H9 (cell line): ENCODE data around the gene ZNF711. TPM values are rescaled to one million over a fixed set of nuclear protein-coding genes. Genes with fewer than 3 reads are reported as not detected.

Source experiments
- DNase-seq: peaks from one replicate; pipeline ENCODE4 v3.0.0-alpha.2; 2017
- H2AFZ ChIP-seq: one replicate; pipeline ENCODE4 v1.6.1; 2013; ENCODE audit warnings: mild to moderate bottlenecking, low read length, control low read depth, moderate library complexity
- H2AK5ac ChIP-seq: 2 replicates; pipeline ENCODE4 v1.6.1; 2013; ENCODE audit warnings: low read length, control low read depth, mixed read lengths; ENCODE audit not compliant: insufficient read length
- H2BK120ac ChIP-seq: one replicate; pipeline ENCODE4 v1.6.1; 2013; ENCODE audit warnings: low read depth, mild to moderate bottlenecking, low read length, control low read depth, inconsistent platforms; ENCODE audit not compliant: poor library complexity, severe bottlenecking
- H2BK12ac ChIP-seq: 2 replicates; pipeline ENCODE4 v1.6.1; 2013; ENCODE audit warnings: low read length, control low read depth, mixed read lengths, low read depth; ENCODE audit not compliant: insufficient read length
- H2BK15ac ChIP-seq: 2 replicates; pipeline ENCODE4 v1.6.1; 2013; ENCODE audit warnings: low read depth, low read length, control low read depth
- H2BK20ac ChIP-seq: one replicate; pipeline ENCODE4 v1.6.1; 2013; ENCODE audit warnings: low read depth, mild to moderate bottlenecking, low read length, control low read depth, inconsistent platforms; ENCODE audit not compliant: poor library complexity, severe bottlenecking
- H2BK5ac ChIP-seq: 2 replicates; pipeline ENCODE4 v1.6.1; 2013; ENCODE audit warnings: low read length, control low read depth, mixed read lengths; ENCODE audit not compliant: insufficient read length
- H3K14ac ChIP-seq: 2 replicates; pipeline ENCODE4 v1.6.1; 2013; ENCODE audit warnings: low read length, control low read depth; ENCODE audit not compliant: insufficient read depth
- H3K18ac ChIP-seq: 2 replicates; pipeline ENCODE4 v1.6.1; 2013; ENCODE audit warnings: low read depth, mild to moderate bottlenecking, mixed read lengths, low read length, control low read depth; ENCODE audit not compliant: insufficient read length
- H3K23ac ChIP-seq: 2 replicates; pipeline ENCODE4 v1.6.1; 2013; ENCODE audit warnings: low read length, control low read depth, mixed read lengths, low read depth; ENCODE audit not compliant: insufficient read length
- H3K23me2 ChIP-seq: 2 replicates; pipeline ENCODE4 v1.6.1; 2013; ENCODE audit warnings: low read depth, mild to moderate bottlenecking, mixed read lengths, low read length, control low read depth; ENCODE audit not compliant: insufficient read length, poor library complexity, severe bottlenecking
- H3K27ac ChIP-seq: 2 replicates; pipeline ENCODE4 v1.5.1; 2013; ENCODE audit warnings: low read length, control low read depth, mixed read lengths, low read depth; ENCODE audit not compliant: insufficient read length
- H3K27me3 ChIP-seq: 2 replicates; pipeline ENCODE4 v1.6.1; 2013; ENCODE audit warnings: low read length, control low read depth, inconsistent platforms; ENCODE audit not compliant: insufficient read depth
- H3K4ac ChIP-seq: 2 replicates; pipeline ENCODE4 v1.6.1; 2013; ENCODE audit warnings: low read depth, mild to moderate bottlenecking, control low read depth, inconsistent platforms, low read length, moderate library complexity
- H3K4me1 ChIP-seq: 2 replicates; pipeline ENCODE4 v1.6.1; 2013; ENCODE audit warnings: low read length, control low read depth, inconsistent platforms; ENCODE audit not compliant: insufficient read depth
- H3K4me2 ChIP-seq: 2 replicates; pipeline ENCODE4 v1.6.1; 2013; ENCODE audit warnings: low read length, control low read depth, mixed read lengths; ENCODE audit not compliant: insufficient read length, insufficient read depth
- H3K56ac ChIP-seq: 2 replicates; pipeline ENCODE4 v1.6.1; 2013; ENCODE audit warnings: low read depth, mild to moderate bottlenecking, mixed read lengths, low read length, control low read depth; ENCODE audit not compliant: insufficient read length
- H3K79me1 ChIP-seq: 2 replicates; pipeline ENCODE4 v1.6.1; 2013; ENCODE audit warnings: low read depth, mild to moderate bottlenecking, moderate library complexity, low read length, control low read depth, inconsistent platforms; ENCODE audit not compliant: insufficient read depth, poor library complexity, severe bottlenecking
- H3K79me2 ChIP-seq: 2 replicates; pipeline ENCODE4 v1.6.1; 2013; ENCODE audit warnings: low read length, control low read depth, inconsistent platforms; ENCODE audit not compliant: insufficient read depth
- H3K9ac ChIP-seq: 2 replicates; pipeline ENCODE4 v1.6.1; 2013; ENCODE audit warnings: low read length, control low read depth, mixed read lengths; ENCODE audit not compliant: insufficient read length; ENCODE audit errors: extremely low read depth
- H3K9me3 ChIP-seq: one replicate; pipeline ENCODE4 v1.6.1; 2013; ENCODE audit warnings: low read depth, low read length, inconsistent platforms; ENCODE audit not compliant: control insufficient read depth
- H3T11ph ChIP-seq: one replicate; pipeline ENCODE4 v1.6.1; 2013; ENCODE audit warnings: mild to moderate bottlenecking, low read length, control low read depth, inconsistent platforms
- H4K20me1 ChIP-seq: one replicate; pipeline ENCODE4 v1.6.1; 2013; ENCODE audit not compliant: control insufficient read depth, insufficient read length, insufficient read depth
- H4K5ac ChIP-seq: 2 replicates; pipeline ENCODE4 v1.6.1; 2013; ENCODE audit warnings: low read depth, mild to moderate bottlenecking, mixed read lengths, low read length, control low read depth; ENCODE audit not compliant: insufficient read length
- H4K8ac ChIP-seq: replicated peaks from 2 replicates; pipeline ENCODE4 v1.6.1; 2013; ENCODE audit warnings: low read length, control low read depth, mixed read lengths, low read depth; ENCODE audit not compliant: insufficient read length
- H4K91ac ChIP-seq: 2 replicates; pipeline ENCODE4 v1.6.1; 2013; ENCODE audit warnings: low read depth, mild to moderate bottlenecking, moderate library complexity, mixed read lengths, low read length, control low read depth; ENCODE audit not compliant: insufficient read length
- H3K27ac Mint-ChIP-seq, 3 experiments: 2 replicates in 2 of 3; 3 replicates in 1 of 3; pipeline ENCODE4 v1.8.0; 2020 to 2021; ENCODE audit warnings: mixed read lengths in 3 of 3, mild to moderate bottlenecking in 1 of 3, moderate library complexity in 1 of 3
- H3K27me3 Mint-ChIP-seq: 2 replicates; pipeline ENCODE4 v1.8.0; 2021; ENCODE audit warnings: low read depth, mild to moderate bottlenecking, moderate library complexity, mixed read lengths
- H3K36me3 Mint-ChIP-seq, 3 experiments: 2 replicates in 2 of 3; 3 replicates in 1 of 3; pipeline ENCODE4 v1.8.0; 2020 to 2021; ENCODE audit warnings: low read depth in 3 of 3, mixed read lengths in 3 of 3; ENCODE audit not compliant: insufficient read depth in 1 of 3
- H3K4me1 Mint-ChIP-seq, 2 experiments: 2 replicates each; pipeline ENCODE4 v1.8.0; 2020; ENCODE audit warnings: mixed read lengths in 2 of 2
- H3K4me3 Mint-ChIP-seq, 2 experiments: 2 replicates in 1 of 2; 3 replicates in 1 of 2; pipeline ENCODE4 v1.8.0; 2020 to 2021; ENCODE audit warnings: mild to moderate bottlenecking in 2 of 2, mixed read lengths in 2 of 2, moderate library complexity in 1 of 2
- H3K9me3 Mint-ChIP-seq, 2 experiments: 2 replicates in 1 of 2; 3 replicates in 1 of 2; pipeline ENCODE4 v1.8.0; 2020; ENCODE audit warnings: mild to moderate bottlenecking in 2 of 2, mixed read lengths in 2 of 2, moderate library complexity in 1 of 2
- CTCF ChIP-seq: fragments of 200-600 bp; sonication (generic); conservative IDR thresholded peaks from 3 replicates; pipeline ENCODE4 v1.8.0; 2021; ENCODE audit warnings: antibody characterized with exemption, mild to moderate bottlenecking
- WGBS: extraction: QIAGEN DNeasy Blood & Tissue Kit; methylation state at CpG from one replicate; pipeline ENCODE4 v1.1.7; 2013; ENCODE audit warnings: missing lambda C conversion rate, low lambda C conversion rate, mixed read lengths; ENCODE audit not compliant: insufficient read length; ENCODE audit errors: extremely low coverage; 5-methylcytosine and 5-hydroxymethylcytosine counted together
- total RNA-seq: library from RNA; stranded (reverse); gene quantifications from 2 replicates; pipeline ENCODE4 v1.2.1, GENCODE V29; 2021

Gene ZNF711
- total RNA-seq, 1 experiment from 2014 or later = 14.9 TPM

GRCh38 chrX:85288992-85289723, 45.4 kb downstream of the ZNF711 start:
- H3K18ac ChIP-seq = no peak overlapping the region
- H3K27ac ChIP-seq = no peak overlapping the region
- H3K4ac ChIP-seq = no peak overlapping the region
- no peak overlapping the region for H4K5ac ChIP-seq
- no CpG with 5 or more reads among the region's 7 CpGs for WGBS
- DNase-seq = no peak
- no peak overlapping the region for H2AFZ ChIP-seq
- no peak overlapping the region for H3T11ph ChIP-seq
- Mint-ChIP-seq H3K4me3 (no peak overlapping the region), H3K27ac (no peak overlapping the region), H3K4me1 (no peaks in the 10 kb centered on the region), H3K36me3 (peaks cover 0 to 5% (median 0%) of the 10 kb centered on the region in 3 experiments; a peak in 4 of 7 replicates), H3K9me3 (peaks cover 78 to 79% of the 10 kb centered on the region in 2 experiments), H3K27me3 (no peaks in the 10 kb centered on the region)
- no peak overlapping the region for H2BK12ac ChIP-seq
- peak; percentile 43; the same call in 2 of the 3 replicates for TF ChIP-seq CTCF
- peaks cover 5% of the 10 kb centered on the region for H3K9me3 ChIP-seq
- no peaks in the 10 kb centered on the region for H3K79me1 ChIP-seq
- H2BK20ac ChIP-seq = no peak overlapping the region
- no peak overlapping the region for H3K23ac ChIP-seq
- no peak overlapping the region for H3K14ac ChIP-seq
- no peak overlapping the region for H2BK5ac ChIP-seq
- no peaks in the 10 kb centered on the region for H3K23me2 ChIP-seq
- no peak overlapping the region for H3K9ac ChIP-seq
- no peak overlapping the region for H3K56ac ChIP-seq
- no peaks in the 10 kb centered on the region for H3K79me2 ChIP-seq
- no peak overlapping the region for H2BK15ac ChIP-seq
- H4K20me1 ChIP-seq = no peaks in the 10 kb centered on the region
- no peak overlapping the region for H4K91ac ChIP-seq
- no peak overlapping the region for H4K8ac ChIP-seq
- H3K4me2 ChIP-seq = no peak overlapping the region
- H2BK120ac ChIP-seq = no peak overlapping the region
- no peak overlapping the region for H2AK5ac ChIP-seq
- no peaks in the 10 kb centered on the region for H3K27me3 ChIP-seq
- no peaks in the 10 kb centered on the region for H3K4me1 ChIP-seq
